SU-DHL-6 (cell line): ENCODE measurements around the gene HAGH.

Experiments
- EZH2phosphoT487 ChIP-seq: fragments of 200-600 bp; sonication (generic), shearing (Covaris generic); conservative IDR thresholded peaks from 2 replicates; pipeline ENCODE4 v1.6.1; 2018; ENCODE audit warnings: mild to moderate bottlenecking, antibody characterized with exemption, low read length, moderate library complexity, mixed read lengths
- TF ChIP-seq, protein P1 (sequence below): fragments of 200-600 bp; sonication (generic); IDR thresholded peaks from one replicate; pipeline ENCODE4 v1.5.1; 2017; ENCODE audit warnings: antibody characterized with exemption, mild to moderate bottlenecking, low read length, moderate library complexity; ENCODE audit not compliant: insufficient read depth, poor library complexity, severe bottlenecking

- TF ChIP-seq, protein P1, sequence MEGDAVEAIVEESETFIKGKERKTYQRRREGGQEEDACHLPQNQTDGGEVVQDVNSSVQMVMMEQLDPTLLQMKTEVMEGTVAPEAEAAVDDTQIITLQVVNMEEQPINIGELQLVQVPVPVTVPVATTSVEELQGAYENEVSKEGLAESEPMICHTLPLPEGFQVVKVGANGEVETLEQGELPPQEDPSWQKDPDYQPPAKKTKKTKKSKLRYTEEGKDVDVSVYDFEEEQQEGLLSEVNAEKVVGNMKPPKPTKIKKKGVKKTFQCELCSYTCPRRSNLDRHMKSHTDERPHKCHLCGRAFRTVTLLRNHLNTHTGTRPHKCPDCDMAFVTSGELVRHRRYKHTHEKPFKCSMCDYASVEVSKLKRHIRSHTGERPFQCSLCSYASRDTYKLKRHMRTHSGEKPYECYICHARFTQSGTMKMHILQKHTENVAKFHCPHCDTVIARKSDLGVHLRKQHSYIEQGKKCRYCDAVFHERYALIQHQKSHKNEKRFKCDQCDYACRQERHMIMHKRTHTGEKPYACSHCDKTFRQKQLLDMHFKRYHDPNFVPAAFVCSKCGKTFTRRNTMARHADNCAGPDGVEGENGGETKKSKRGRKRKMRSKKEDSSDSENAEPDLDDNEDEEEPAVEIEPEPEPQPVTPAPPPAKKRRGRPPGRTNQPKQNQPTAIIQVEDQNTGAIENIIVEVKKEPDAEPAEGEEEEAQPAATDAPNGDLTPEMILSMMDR, result no peak
- no peak for TF ChIP-seq EZH2phosphoT487
Measured at GRCh38 chr16:1794221-1794871, 32.3 kb downstream of the HAGH start.
